WI38 (cell line): ENCODE measurements around the gene RFX3.

Source experiments
- H3K4me3 ChIP-seq: 2 replicates; pipeline ENCODE4 v1.5.1; 2011; ENCODE audit warnings: low read depth, mild to moderate bottlenecking, control low read depth, low read length
- TF ChIP-seq, protein P1 (sequence below): IDR thresholded peaks from 2 replicates; pipeline ENCODE4 v1.5.1; 2012; ENCODE audit warnings: low read depth, mild to moderate bottlenecking, control low read depth, low read length

Gene RFX3

GRCh38 chr9:3179711-3180110, 346.1 kb downstream of the RFX3 start:
- no peak overlapping the region for H3K4me3 ChIP-seq
- TF ChIP-seq, protein P1, sequence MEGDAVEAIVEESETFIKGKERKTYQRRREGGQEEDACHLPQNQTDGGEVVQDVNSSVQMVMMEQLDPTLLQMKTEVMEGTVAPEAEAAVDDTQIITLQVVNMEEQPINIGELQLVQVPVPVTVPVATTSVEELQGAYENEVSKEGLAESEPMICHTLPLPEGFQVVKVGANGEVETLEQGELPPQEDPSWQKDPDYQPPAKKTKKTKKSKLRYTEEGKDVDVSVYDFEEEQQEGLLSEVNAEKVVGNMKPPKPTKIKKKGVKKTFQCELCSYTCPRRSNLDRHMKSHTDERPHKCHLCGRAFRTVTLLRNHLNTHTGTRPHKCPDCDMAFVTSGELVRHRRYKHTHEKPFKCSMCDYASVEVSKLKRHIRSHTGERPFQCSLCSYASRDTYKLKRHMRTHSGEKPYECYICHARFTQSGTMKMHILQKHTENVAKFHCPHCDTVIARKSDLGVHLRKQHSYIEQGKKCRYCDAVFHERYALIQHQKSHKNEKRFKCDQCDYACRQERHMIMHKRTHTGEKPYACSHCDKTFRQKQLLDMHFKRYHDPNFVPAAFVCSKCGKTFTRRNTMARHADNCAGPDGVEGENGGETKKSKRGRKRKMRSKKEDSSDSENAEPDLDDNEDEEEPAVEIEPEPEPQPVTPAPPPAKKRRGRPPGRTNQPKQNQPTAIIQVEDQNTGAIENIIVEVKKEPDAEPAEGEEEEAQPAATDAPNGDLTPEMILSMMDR, result no peak

- TF ChIP-seq, protein P1, result no peak
- no peak overlapping the region for H3K4me3 ChIP-seq
Measured at GRCh38 chr9:3177936-3178335, 347.9 kb downstream of the RFX3 start.

- H3K4me3 ChIP-seq, result no peak overlapping the region
- TF ChIP-seq, protein P1, result no peak
Measured at GRCh38 chr9:3177146-3177761, 348.5 kb downstream of the RFX3 start.

DNA sequence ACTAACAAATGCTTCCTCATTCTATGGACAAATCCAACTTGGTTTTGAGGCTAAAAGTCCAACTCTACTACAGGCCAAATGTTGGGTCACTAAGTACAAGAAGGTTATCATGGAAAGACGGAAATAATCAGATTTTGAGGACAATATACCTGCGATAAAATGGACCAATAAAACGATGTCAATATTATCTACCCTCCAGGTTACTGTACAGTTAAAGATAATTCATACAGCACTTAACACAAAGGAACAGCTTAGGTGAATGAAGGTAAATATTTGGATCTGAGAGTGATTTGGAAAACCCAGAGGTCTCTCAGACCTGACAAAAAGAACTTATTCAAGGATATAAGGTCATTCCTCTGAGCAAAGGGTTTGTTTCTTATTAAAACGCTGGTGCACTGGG, 352.4 kb downstream of the RFX3 start:
- no peak overlapping the region for H3K4me3 ChIP-seq
- TF ChIP-seq, protein P1, result no peak

DNA sequence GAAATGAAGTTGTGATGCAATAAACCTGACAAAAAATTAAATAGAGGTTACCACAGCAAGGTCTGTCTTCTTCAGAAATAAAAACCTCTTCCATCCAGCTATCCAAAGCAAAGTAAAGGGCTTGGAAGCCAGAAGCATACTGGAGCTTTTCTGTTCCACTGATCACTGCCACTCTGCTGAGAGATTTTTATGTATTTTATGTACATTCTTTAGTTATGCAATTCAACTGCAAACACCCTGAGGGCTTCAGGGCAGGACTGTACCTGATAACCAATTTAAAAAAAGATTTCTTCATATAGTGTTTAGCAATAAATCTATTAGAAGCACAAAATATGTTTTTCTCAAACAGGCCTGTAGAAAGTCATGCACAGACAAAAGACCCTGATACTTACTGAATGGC, 355.0 kb downstream of the RFX3 start:
- no peak overlapping the region for H3K4me3 ChIP-seq
- TF ChIP-seq, protein P1, result no peak
